HG03439 (cell line): Measurements from ENCODE around the gene CLEC2A.
A peak's percentile ranks its signal among the peaks of the same experiment; 100 is the strongest.
"Not testable (repeated sequence)": the region's sequence is repeated elsewhere in the genome, so short reads cannot be mapped to it uniquely, and the experiment has no call there.

Source experiments
- ATAC-seq: cut with Tn5 transposase; IDR thresholded peaks from one replicate; pipeline ENCODE4 v1.9.1; 2021; ENCODE audit warnings: mild to moderate bottlenecking, moderate library complexity; ENCODE audit not compliant: unreplicated experiment

Gene CLEC2A

DNA sequence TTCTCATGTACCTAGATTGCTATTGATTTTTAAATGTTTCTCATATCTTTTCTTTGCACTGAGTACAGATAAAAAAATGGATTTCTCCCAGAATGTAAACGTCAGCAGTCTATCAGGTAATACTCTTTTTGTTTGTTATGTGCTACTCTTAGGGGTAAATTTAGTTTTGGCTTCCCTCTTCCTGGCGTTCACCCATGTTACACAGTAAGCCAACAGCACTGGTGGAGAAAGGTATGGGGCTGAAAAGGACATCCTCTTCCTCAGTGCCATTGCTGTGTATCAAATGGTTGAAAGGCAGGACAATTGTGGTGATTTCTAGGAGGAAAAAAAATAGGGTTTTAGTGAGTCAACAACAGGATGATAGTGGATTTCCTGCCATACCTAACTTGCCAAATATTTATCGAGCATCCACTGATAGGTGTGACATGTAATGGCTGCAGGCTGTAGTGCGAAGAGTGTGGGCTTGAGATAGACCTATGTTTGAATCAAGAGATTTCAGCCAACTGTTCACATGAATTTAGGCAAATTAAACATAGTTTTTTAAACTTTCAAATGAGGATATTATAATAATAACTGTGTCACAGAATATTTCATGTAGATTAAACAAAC is 43.4 kb downstream of the CLEC2A start:
- ATAC-seq = no peak

DNA sequence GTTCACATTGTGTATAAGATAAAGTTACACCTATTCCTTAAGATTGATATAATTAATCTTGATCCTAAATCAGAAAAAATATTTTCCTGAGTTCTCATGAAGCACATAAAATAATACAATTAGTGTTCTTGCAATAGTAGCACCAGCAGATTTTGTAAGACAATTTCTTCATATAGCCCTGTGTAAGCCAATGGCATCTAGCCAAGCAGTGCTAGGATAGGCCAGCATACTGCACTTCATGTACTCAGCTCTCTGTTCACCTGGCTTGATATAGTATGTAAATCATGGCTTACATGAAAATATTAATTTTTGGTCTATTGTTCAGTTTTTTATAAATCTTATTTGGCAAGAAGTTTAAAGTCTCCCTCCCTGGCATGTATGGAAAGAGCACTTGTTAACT is 49.0 kb downstream of the CLEC2A start:
- ATAC-seq = no peak

DNA sequence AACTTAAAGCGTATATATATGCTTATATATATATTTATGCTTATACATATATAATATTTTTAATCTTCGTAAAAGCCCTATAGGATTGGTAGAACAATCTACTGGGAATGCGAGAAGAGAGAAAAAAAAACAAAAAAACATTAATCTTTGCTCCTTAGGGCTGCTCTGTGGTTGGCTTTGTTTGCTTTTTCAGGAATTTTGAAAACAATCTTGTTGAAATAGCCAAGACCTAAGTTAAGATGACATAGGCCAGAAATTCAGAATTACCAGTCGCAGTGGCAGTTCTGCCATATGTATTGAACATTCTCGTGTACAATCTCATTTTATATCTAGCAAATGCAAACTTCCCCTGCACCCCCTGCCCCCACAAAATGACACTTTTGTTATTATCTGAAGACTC is 50.2 kb downstream of the CLEC2A start:
- ATAC-seq = no peak

DNA sequence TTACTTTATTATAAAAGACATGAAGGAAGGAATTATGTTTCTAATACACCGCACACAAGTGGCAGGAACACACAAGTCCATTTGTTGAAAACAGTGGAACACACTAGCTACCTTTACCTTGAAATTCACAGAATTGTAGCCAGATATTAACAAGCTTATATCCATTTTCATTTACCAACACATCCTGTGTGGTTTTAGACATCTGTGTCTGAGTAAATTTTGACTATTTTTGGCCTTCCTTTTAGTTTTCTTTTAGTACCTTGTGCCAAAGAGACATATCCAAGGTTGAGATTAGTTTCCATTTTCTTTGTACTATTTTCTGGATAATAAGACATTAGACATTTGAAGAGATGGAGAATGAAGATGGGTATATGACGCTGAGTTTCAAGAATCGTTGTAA is 50.9 kb downstream of the CLEC2A start, which contains the start of gene KLRF2:
TSS of gene KLRF2 (plus strand) at position 244 of the 400 bp plus-strand sequence. CDS start at position 351, 107 bp downstream.
- ATAC-seq = no peak

DNA sequence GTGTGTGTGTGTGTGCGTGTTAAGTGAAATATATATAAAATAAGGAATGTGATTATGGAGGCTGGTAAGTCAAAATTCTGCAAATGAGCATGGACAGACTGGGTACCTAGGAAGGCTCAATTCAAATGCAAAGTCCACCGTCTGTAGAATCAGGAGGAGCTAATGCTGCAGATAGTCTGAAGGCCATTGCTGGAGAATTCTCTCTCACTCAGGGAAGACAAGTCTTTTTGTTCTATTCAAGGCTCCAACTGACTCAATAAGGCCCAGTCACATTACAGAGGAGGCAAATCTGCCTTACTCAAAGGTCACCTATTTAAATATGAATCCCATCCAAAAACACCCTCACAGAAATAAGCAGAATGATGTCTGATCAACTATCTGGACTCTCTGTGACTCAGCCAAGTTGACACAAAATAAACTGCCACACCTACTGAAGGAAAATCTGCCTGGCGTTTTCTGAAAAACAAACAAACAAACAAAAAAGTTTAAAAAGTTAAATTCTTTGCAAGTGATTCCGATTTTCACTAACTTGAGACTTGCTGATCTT is 51.6 kb downstream of the CLEC2A start:
- ATAC-seq = no peak

DNA sequence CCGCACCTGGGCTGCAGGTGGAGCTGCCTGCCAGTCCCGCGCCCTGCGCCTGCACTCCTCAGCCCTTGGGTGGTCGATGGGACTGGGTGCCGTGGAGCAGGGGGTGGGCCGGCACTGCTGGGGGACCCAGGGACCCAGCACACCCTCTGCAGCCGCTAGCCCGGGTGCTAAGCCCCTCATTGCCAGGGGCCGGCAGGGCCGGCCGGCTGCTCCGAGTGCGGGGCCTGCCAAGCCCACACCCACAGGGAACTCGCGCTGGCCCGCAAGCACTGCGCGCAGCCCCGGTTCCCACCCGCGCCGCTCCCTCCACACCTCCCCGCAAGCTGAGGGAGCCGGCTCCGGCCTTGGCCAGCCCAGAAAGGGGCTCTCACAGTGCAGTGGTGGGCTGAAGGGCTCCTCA is 56.0 kb downstream of the CLEC2A start:
- ATAC-seq = not testable (repeated sequence)

DNA sequence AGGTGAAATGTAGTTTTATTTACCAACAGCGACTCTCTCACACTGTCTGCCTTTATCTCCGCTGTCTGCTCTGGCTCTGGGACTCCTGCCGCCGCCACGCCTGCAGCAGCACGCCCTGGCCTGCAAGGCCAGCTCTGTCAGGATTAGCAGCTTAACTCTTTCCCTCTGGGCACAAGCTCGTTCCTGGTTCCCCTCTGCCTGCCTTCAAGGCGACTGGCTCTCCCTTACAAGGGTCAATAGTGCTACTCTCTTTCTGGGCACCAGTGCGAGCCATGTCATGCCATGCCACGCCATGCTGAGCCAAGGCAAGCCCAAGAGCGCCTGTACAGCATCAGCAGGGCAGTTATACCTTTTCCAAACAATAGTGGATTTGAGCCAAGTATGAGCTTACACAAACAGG is 59.4 kb downstream of the CLEC2A start:
- no peak for ATAC-seq

DNA sequence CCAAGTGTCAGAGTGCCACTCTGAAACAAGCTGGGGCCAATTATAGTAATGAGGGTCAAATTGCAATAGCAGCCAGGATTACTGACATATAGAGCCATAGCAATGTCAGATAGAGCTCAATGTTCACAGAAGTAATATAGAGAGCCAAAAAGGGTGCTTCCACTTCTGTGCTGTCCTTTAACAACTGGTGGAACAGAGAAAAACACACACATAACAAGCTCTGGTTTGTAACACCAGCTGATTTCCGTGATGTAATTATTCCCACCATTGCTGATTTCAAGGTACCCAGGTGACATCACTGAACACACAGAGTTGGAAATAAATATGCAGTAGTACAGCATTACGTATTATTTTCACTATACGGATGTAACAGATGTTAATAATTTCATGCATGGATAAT is 60.0 kb downstream of the CLEC2A start:
- ATAC-seq = no peak

DNA sequence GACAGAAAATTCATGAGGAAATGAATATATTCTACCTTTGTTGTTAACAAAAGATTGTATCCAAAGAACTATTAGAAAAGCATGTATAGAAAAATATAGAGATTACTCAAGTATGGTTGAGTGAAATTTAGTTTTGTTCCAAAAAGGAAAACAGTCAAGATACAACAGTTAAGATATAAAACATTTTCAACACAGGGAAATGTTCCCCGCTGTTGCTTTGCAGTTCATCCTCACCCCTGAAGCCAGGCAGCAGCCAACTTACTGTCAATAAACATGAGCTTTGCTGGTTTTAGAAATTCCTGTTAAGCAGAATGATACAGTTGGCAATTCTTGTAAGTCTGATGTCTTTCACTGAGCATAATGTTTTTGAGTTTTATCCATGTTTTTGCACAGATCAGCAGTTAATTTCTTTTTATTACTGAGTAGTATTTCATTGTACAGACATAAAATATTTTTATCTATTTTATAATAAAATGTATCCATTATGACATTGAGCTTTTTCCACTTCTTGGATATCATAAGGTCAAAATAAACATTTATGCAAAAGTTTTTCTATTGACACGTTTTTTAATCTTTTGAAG is 61.8 kb downstream of the CLEC2A start:
- no peak for ATAC-seq

DNA sequence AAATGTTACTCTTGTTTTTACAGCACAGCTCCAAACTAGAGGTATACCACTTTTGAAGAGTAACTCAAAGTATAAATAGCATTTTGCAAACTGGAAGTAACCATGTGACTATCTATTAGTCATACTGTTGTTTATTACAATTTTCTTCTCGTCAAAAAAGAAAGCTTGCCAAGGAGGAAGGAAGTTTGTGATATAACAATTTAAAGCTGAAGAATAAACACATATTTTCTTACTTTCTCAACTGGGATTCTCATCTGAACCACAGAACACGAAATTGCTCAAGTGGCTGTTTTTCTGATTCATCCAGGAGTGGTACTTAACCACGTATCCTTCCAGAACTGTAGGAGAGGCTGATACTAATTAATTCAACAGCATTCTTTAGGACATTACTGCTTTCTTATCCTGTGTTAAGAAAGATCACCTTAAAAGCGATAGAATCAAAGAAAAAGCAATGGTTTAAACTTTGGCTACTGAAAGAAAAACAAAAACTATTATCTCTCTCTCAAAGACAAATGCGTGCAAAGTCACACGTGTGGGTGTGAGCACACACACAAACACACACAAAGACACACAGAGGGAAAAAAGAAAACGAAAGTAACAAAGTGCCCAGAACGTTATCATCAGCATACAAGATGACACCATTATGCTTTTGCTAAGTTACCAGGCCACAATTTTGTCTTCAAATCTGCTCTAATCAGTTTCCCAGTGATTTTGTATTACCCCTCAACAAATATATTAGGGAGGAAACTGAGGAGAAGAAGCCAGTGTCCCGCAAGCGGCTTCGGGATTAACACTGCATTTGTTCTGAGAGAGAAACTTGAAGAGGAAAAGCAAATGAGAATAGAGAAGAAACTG is 62.6 kb downstream of the CLEC2A start, which contains the start of gene CLEC2B:
TSS of gene CLEC2B (minus strand) at position 48 of the 855 bp plus-strand sequence.
- peak; percentile 37 for ATAC-seq

DNA sequence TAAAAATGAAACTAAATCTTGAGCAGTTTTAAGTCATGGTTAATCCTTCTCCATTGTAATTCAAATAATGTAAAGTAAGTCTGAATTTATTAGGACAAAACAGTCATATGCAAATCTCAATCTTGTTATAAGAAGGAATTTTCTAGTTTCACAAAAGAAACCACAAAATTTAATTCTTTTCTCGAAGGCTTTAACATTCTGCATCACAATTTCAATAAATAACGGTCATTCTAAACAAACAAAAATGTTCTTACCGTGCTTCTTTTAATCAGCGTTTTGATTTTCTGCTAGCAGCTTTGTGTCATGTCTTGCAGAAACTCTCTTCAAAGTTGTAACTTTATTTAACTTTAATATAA is 63.2 kb downstream of the CLEC2A start:
- no peak for ATAC-seq

DNA sequence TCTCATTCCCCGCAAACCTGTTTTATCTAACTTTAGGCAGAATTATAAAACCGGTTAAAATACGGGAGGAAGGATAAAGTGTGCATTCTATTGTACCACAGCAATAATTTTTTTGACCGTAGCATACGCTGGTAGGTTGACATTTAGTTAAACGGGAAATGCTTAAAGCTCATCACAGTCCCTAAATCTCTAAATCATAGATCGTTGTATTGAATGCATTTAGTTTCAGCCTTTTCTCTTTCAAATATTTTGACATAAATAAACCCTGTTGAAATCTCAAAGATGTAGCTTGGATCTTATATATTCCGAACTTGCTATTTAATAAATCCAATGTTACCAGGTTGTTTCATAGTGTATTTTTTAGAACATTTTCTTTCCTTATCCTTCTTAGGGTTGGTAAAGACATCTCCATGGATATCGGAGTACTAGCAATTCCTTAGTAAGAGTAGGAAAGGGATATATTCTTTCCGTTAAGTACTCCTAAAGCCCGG is 63.8 kb downstream of the CLEC2A start:
- ATAC-seq = no peak

DNA sequence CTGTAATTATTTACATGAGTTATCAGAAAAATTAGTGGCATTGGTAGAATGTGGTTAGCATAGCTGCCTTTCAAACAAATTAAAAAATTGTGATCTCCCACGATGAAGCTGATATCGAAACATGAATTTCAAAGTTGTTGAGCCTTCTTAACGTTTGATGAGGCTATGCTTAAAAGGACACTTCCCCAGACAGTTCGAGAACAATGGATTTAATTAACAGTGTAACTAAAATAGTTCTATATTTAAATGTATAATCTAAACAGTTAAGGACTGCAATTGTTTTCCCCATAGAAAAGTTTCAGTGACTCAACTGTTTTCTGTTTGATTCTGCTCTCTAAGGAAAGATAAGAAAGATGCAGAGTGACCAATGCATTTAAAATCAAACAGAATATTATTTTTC is 64.6 kb downstream of the CLEC2A start:
- ATAC-seq = no peak

DNA sequence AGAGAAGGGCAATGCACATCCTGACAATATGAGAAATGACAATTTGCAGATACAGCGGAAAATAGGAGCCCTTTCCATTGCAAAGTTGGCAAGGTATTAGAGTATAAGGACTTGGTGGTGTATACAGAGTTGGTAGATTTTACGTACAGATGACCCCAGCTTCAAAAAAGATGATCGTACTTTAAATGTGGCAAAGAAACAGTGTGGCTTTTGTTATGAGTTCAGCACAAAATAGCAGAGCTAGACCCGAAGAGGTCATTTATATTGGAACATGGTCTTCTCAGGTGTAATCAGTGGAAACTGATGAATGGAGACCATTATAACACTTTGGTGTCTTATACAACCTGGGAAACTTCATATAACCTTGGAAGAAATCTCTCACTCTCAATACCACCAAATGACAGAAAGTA is 65.3 kb downstream of the CLEC2A start:
- no peak for ATAC-seq

DNA sequence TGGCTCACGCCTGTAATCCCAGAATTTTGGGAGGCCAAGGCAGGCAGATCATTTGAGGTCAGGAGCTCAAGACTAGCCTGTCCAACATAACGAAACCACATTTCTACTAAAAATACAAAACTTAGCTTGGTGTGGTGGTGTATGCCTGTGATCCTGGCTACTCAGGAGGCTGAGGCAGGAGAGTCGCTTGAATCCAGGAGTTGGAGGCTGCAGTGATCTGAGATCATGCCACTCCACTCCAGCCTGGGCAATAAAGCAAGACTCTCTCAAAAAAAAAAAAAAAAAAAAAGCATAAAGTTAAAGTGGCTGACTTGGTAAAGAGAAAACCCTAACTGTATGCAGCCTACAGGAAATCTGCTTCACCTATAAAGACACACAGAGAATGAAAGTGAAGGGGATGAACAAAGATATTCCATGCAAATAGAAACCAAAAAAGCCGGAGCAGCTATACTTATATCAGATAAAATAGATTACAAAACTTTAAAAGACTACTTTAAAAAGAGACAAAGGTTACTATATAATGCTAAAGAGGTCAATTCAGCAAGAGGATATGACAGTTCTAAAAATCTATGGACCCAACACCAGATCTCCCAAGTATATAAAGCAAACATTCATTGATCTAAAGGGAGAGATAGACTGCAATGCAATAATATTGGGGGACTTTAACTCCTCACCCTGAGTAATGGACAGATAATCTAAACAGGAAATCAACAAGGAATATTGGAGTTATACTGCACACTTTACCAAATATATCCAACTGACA is 67.1 kb downstream of the CLEC2A start:
- no peak for ATAC-seq
